H9 (cell line): ENCODE measurements around the gene TSNAXIP1. TPM values are rescaled to one million over a fixed set of nuclear protein-coding genes. Genes with fewer than 3 reads are reported as not detected.

Experiments used
- DNase-seq: peaks from one replicate; pipeline ENCODE4 v3.0.0-alpha.2; 2017
- H2AFZ ChIP-seq: one replicate; pipeline ENCODE4 v1.6.1; 2013; ENCODE audit warnings: mild to moderate bottlenecking, low read length, control low read depth, moderate library complexity
- H2AK5ac ChIP-seq: 2 replicates; pipeline ENCODE4 v1.6.1; 2013; ENCODE audit warnings: low read length, control low read depth, mixed read lengths; ENCODE audit not compliant: insufficient read length
- H2BK120ac ChIP-seq: one replicate; pipeline ENCODE4 v1.6.1; 2013; ENCODE audit warnings: low read depth, mild to moderate bottlenecking, low read length, control low read depth, inconsistent platforms; ENCODE audit not compliant: poor library complexity, severe bottlenecking
- H2BK12ac ChIP-seq: 2 replicates; pipeline ENCODE4 v1.6.1; 2013; ENCODE audit warnings: low read length, control low read depth, mixed read lengths, low read depth; ENCODE audit not compliant: insufficient read length
- H2BK15ac ChIP-seq: 2 replicates; pipeline ENCODE4 v1.6.1; 2013; ENCODE audit warnings: low read depth, low read length, control low read depth
- H2BK20ac ChIP-seq: one replicate; pipeline ENCODE4 v1.6.1; 2013; ENCODE audit warnings: low read depth, mild to moderate bottlenecking, low read length, control low read depth, inconsistent platforms; ENCODE audit not compliant: poor library complexity, severe bottlenecking
- H2BK5ac ChIP-seq: 2 replicates; pipeline ENCODE4 v1.6.1; 2013; ENCODE audit warnings: low read length, control low read depth, mixed read lengths; ENCODE audit not compliant: insufficient read length
- H3K14ac ChIP-seq: 2 replicates; pipeline ENCODE4 v1.6.1; 2013; ENCODE audit warnings: low read length, control low read depth; ENCODE audit not compliant: insufficient read depth
- H3K18ac ChIP-seq: 2 replicates; pipeline ENCODE4 v1.6.1; 2013; ENCODE audit warnings: low read depth, mild to moderate bottlenecking, mixed read lengths, low read length, control low read depth; ENCODE audit not compliant: insufficient read length
- H3K23ac ChIP-seq: 2 replicates; pipeline ENCODE4 v1.6.1; 2013; ENCODE audit warnings: low read length, control low read depth, mixed read lengths, low read depth; ENCODE audit not compliant: insufficient read length
- H3K23me2 ChIP-seq: 2 replicates; pipeline ENCODE4 v1.6.1; 2013; ENCODE audit warnings: low read depth, mild to moderate bottlenecking, mixed read lengths, low read length, control low read depth; ENCODE audit not compliant: insufficient read length, poor library complexity, severe bottlenecking
- H3K27ac ChIP-seq: 2 replicates; pipeline ENCODE4 v1.5.1; 2013; ENCODE audit warnings: low read length, control low read depth, mixed read lengths, low read depth; ENCODE audit not compliant: insufficient read length
- H3K27me3 ChIP-seq: 2 replicates; pipeline ENCODE4 v1.6.1; 2013; ENCODE audit warnings: low read length, control low read depth, inconsistent platforms; ENCODE audit not compliant: insufficient read depth
- H3K4ac ChIP-seq: 2 replicates; pipeline ENCODE4 v1.6.1; 2013; ENCODE audit warnings: low read depth, mild to moderate bottlenecking, control low read depth, inconsistent platforms, low read length, moderate library complexity
- H3K4me1 ChIP-seq: 2 replicates; pipeline ENCODE4 v1.6.1; 2013; ENCODE audit warnings: low read length, control low read depth, inconsistent platforms; ENCODE audit not compliant: insufficient read depth
- H3K4me2 ChIP-seq: 2 replicates; pipeline ENCODE4 v1.6.1; 2013; ENCODE audit warnings: low read length, control low read depth, mixed read lengths; ENCODE audit not compliant: insufficient read length, insufficient read depth
- H3K56ac ChIP-seq: 2 replicates; pipeline ENCODE4 v1.6.1; 2013; ENCODE audit warnings: low read depth, mild to moderate bottlenecking, mixed read lengths, low read length, control low read depth; ENCODE audit not compliant: insufficient read length
- H3K79me1 ChIP-seq: 2 replicates; pipeline ENCODE4 v1.6.1; 2013; ENCODE audit warnings: low read depth, mild to moderate bottlenecking, moderate library complexity, low read length, control low read depth, inconsistent platforms; ENCODE audit not compliant: insufficient read depth, poor library complexity, severe bottlenecking
- H3K79me2 ChIP-seq: 2 replicates; pipeline ENCODE4 v1.6.1; 2013; ENCODE audit warnings: low read length, control low read depth, inconsistent platforms; ENCODE audit not compliant: insufficient read depth
- H3K9ac ChIP-seq: 2 replicates; pipeline ENCODE4 v1.6.1; 2013; ENCODE audit warnings: low read length, control low read depth, mixed read lengths; ENCODE audit not compliant: insufficient read length; ENCODE audit errors: extremely low read depth
- H3K9me3 ChIP-seq: one replicate; pipeline ENCODE4 v1.6.1; 2013; ENCODE audit warnings: low read depth, low read length, inconsistent platforms; ENCODE audit not compliant: control insufficient read depth
- H3T11ph ChIP-seq: one replicate; pipeline ENCODE4 v1.6.1; 2013; ENCODE audit warnings: mild to moderate bottlenecking, low read length, control low read depth, inconsistent platforms
- H4K20me1 ChIP-seq: one replicate; pipeline ENCODE4 v1.6.1; 2013; ENCODE audit not compliant: control insufficient read depth, insufficient read length, insufficient read depth
- H4K5ac ChIP-seq: 2 replicates; pipeline ENCODE4 v1.6.1; 2013; ENCODE audit warnings: low read depth, mild to moderate bottlenecking, mixed read lengths, low read length, control low read depth; ENCODE audit not compliant: insufficient read length
- H4K8ac ChIP-seq: replicated peaks from 2 replicates; pipeline ENCODE4 v1.6.1; 2013; ENCODE audit warnings: low read length, control low read depth, mixed read lengths, low read depth; ENCODE audit not compliant: insufficient read length
- H4K91ac ChIP-seq: 2 replicates; pipeline ENCODE4 v1.6.1; 2013; ENCODE audit warnings: low read depth, mild to moderate bottlenecking, moderate library complexity, mixed read lengths, low read length, control low read depth; ENCODE audit not compliant: insufficient read length
- H3K27ac Mint-ChIP-seq, 3 experiments: 2 replicates in 2 of 3; 3 replicates in 1 of 3; pipeline ENCODE4 v1.8.0; 2020 to 2021; ENCODE audit warnings: mixed read lengths in 3 of 3, mild to moderate bottlenecking in 1 of 3, moderate library complexity in 1 of 3
- H3K27me3 Mint-ChIP-seq: 2 replicates; pipeline ENCODE4 v1.8.0; 2021; ENCODE audit warnings: low read depth, mild to moderate bottlenecking, moderate library complexity, mixed read lengths
- H3K36me3 Mint-ChIP-seq, 3 experiments: 2 replicates in 2 of 3; 3 replicates in 1 of 3; pipeline ENCODE4 v1.8.0; 2020 to 2021; ENCODE audit warnings: low read depth in 3 of 3, mixed read lengths in 3 of 3; ENCODE audit not compliant: insufficient read depth in 1 of 3
- H3K4me1 Mint-ChIP-seq, 2 experiments: 2 replicates each; pipeline ENCODE4 v1.8.0; 2020; ENCODE audit warnings: mixed read lengths in 2 of 2
- H3K4me3 Mint-ChIP-seq, 2 experiments: 2 replicates in 1 of 2; 3 replicates in 1 of 2; pipeline ENCODE4 v1.8.0; 2020 to 2021; ENCODE audit warnings: mild to moderate bottlenecking in 2 of 2, mixed read lengths in 2 of 2, moderate library complexity in 1 of 2
- H3K9me3 Mint-ChIP-seq, 2 experiments: 2 replicates in 1 of 2; 3 replicates in 1 of 2; pipeline ENCODE4 v1.8.0; 2020; ENCODE audit warnings: mild to moderate bottlenecking in 2 of 2, mixed read lengths in 2 of 2, moderate library complexity in 1 of 2
- CTCF ChIP-seq: fragments of 200-600 bp; sonication (generic); conservative IDR thresholded peaks from 3 replicates; pipeline ENCODE4 v1.8.0; 2021; ENCODE audit warnings: antibody characterized with exemption, mild to moderate bottlenecking
- WGBS: extraction: QIAGEN DNeasy Blood & Tissue Kit; methylation state at CpG from one replicate; pipeline ENCODE4 v1.1.7; 2013; ENCODE audit warnings: missing lambda C conversion rate, low lambda C conversion rate, mixed read lengths; ENCODE audit not compliant: insufficient read length; ENCODE audit errors: extremely low coverage; 5-methylcytosine and 5-hydroxymethylcytosine counted together
- total RNA-seq: library from RNA; stranded (reverse); gene quantifications from 2 replicates; pipeline ENCODE4 v1.2.1, GENCODE V29; 2021

Gene TSNAXIP1
- total RNA-seq, 1 experiment from 2014 or later: 1.3 TPM

- Mint-ChIP-seq H3K36me3 (peaks cover 0 to 4% (median 0%) of the 10 kb centered on the region in 3 experiments; a peak in 5 of 7 replicates), H3K27ac (peak overlapping the region in 1 of 3 experiments; percentile 52; a peak in 2 of 7 replicates), H3K4me3 (no peak overlapping the region), H3K27me3 (no peaks in the 10 kb centered on the region), H3K9me3 (no peaks in the 10 kb centered on the region), H3K4me1 (no peaks in the 10 kb centered on the region)
- Histone ChIP-seq H3K56ac (no peak overlapping the region), H3K79me2 (no peaks in the 10 kb centered on the region), H4K8ac (no peak overlapping the region), H3K79me1 (no peaks in the 10 kb centered on the region), H3K4ac (no peak overlapping the region), H2BK15ac (no peak overlapping the region), H3T11ph (no peak overlapping the region), H2AFZ (no peak overlapping the region), H3K23ac (no peak overlapping the region), H4K5ac (no peak overlapping the region), H3K27ac (no peak overlapping the region), H3K27me3 (no peaks in the 10 kb centered on the region), H3K9ac (no peak overlapping the region), H2BK5ac (no peak overlapping the region), H3K18ac (no peak overlapping the region), H3K14ac (no peak overlapping the region), H2BK12ac (no peak overlapping the region), H2BK20ac (no peak overlapping the region), H4K91ac (no peak overlapping the region), H3K23me2 (no peaks in the 10 kb centered on the region), H3K4me1 (no peaks in the 10 kb centered on the region), H3K4me2 (no peak overlapping the region), H2AK5ac (no peak overlapping the region), H4K20me1 (no peaks in the 10 kb centered on the region), H3K9me3 (no peaks in the 10 kb centered on the region), H2BK120ac (no peak overlapping the region)
- no peak for TF ChIP-seq CTCF
- no CpG with 5 or more reads among the region's 7 CpGs for WGBS
- DNase-seq: no peak
Measured at GRCh38 chr16:67758966-67759365, 47.7 kb upstream of the TSNAXIP1 start.
